ENCODE results near the gene GABPA.

The GABPA gene

DNA sequence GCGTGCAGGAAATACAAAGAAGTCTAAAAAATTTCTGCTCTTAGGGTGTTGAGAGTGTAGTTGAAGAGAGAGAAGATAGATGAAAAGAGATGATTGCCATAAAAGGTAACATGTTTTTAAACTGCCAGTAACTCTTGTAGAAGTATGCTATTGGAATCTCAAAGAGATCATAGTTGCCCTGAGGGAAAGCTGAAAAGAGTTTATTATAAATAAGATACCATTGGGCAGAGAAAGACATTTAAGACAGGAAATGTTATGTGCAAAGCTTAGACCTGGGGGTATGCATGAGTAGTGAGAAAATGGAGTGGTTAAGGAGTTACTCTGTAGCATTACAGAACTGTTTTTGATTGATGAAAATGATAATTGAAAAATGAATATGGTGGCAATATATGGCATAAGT, 17.6 kb downstream of the GABPA start:
- Histone ChIP-seq H3K36me3 (replicated peaks) (peaks cover 8% of the 10 kb centered on the region), H3K27ac (no peak overlapping the region), H3K4me3 (ENCODE audit: low read depth, low read length) (no peak overlapping the region), H3K27me3 (replicated peaks) (no peaks in the 10 kb centered on the region)
- DNase-seq: no peak
- TF ChIP-seq, protein P1, sequence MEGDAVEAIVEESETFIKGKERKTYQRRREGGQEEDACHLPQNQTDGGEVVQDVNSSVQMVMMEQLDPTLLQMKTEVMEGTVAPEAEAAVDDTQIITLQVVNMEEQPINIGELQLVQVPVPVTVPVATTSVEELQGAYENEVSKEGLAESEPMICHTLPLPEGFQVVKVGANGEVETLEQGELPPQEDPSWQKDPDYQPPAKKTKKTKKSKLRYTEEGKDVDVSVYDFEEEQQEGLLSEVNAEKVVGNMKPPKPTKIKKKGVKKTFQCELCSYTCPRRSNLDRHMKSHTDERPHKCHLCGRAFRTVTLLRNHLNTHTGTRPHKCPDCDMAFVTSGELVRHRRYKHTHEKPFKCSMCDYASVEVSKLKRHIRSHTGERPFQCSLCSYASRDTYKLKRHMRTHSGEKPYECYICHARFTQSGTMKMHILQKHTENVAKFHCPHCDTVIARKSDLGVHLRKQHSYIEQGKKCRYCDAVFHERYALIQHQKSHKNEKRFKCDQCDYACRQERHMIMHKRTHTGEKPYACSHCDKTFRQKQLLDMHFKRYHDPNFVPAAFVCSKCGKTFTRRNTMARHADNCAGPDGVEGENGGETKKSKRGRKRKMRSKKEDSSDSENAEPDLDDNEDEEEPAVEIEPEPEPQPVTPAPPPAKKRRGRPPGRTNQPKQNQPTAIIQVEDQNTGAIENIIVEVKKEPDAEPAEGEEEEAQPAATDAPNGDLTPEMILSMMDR (IDR thresholded peaks at IDR 0.05; ENCODE audit: low read depth, low read length, missing control alignments): no peak
- in situ Hi-C loops (cut with HindIII; ENCODE audit: low pct_ligation_motif_present, low sequenced_read_pairs): no loop called here

DNA sequence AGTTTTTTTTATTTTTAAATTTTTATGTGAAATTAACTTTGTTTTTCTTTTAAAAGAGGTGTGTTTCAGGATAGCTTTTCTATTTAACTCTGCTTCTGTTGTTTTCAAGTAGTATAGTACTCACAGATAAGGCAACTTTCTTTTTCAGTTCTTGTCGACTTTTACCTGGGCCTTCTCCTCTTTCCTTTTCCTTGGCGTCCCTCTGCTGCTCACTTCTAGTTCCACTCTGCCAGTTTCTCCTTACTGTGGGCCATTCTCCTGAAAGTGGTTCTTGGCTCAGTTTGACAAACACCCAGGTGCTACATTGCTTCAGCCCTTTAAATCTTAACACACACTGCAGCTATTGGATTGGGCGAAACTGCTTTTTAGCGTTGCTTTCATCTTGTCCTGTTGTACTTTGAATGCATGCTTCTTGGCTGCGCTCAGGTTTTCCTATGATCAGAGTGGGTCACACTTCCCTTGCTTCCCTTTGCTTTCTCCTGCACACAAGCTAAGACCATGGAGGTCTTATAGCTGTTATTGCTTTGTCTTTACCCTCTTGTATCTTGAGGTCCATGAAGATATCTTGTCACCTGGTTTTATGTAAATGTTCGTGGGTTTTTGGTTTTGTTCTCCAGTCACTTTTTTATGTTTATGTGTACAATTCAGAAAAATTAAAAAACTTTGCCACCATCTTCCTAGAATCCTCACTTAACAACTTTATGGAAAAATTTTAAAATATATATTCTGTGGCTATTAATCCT, 21.6 kb downstream of the GABPA start:
- H3K27ac ChIP-seq: no peak overlapping the region
- DNase-seq: no peak
- H3K36me3 ChIP-seq (replicated peaks): peaks cover 7% of the 10 kb centered on the region
- H3K27me3 ChIP-seq (replicated peaks): no peaks in the 10 kb centered on the region
- TF ChIP-seq, protein P1 (IDR thresholded peaks at IDR 0.05; ENCODE audit: low read depth, low read length, missing control alignments): no peak
- in situ Hi-C loops (cut with HindIII; ENCODE audit: low pct_ligation_motif_present, low sequenced_read_pairs): no loop called here
- no peak overlapping the region for H3K4me3 ChIP-seq (ENCODE audit: low read depth, low read length)

DNA sequence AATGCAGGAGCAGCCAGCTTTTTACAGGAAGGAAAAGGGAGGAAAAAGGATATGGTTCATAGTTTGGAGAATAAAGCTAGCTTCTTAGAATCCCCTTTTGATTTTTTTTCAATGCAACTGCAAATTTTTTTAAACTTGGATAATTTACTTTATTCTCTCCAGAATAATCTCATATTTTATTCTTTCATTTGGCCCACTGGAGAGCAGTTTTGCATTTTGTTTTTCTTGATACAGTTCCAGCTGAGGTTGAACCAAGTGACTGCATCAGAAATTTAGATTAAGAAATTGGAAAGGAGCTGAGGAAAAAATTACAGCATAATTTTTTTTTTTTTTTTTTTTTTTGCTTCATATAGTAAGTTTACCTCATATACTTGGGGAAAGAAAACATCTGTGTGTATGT, 22.8 kb downstream of the GABPA start:
- TF ChIP-seq, protein P1 (IDR thresholded peaks at IDR 0.05; ENCODE audit: low read depth, low read length, missing control alignments): no peak
- no peak overlapping the region for H3K4me3 ChIP-seq (ENCODE audit: low read depth, low read length)
- no peaks in the 10 kb centered on the region for H3K27me3 ChIP-seq (replicated peaks)
- H3K36me3 ChIP-seq (replicated peaks): peaks cover 2% of the 10 kb centered on the region
- in situ Hi-C loops (cut with HindIII; ENCODE audit: low pct_ligation_motif_present, low sequenced_read_pairs): no loop called here
- H3K27ac ChIP-seq: no peak overlapping the region
- no peak for DNase-seq

GRCh38 chr21:25759573-25759972, 24.8 kb downstream of the GABPA start:
- no peak overlapping the region for H3K4me3 ChIP-seq (ENCODE audit: low read depth, low read length)
- DNase-seq: no peak
- peaks cover 10% of the 10 kb centered on the region for H3K36me3 ChIP-seq (replicated peaks)
- in situ Hi-C loops (cut with HindIII; ENCODE audit: low pct_ligation_motif_present, low sequenced_read_pairs): no loop called here
- no peaks in the 10 kb centered on the region for H3K27me3 ChIP-seq (replicated peaks)
- H3K27ac ChIP-seq: no peak overlapping the region
- TF ChIP-seq, protein P1 (IDR thresholded peaks at IDR 0.05; ENCODE audit: low read depth, low read length, missing control alignments): no peak

- TF ChIP-seq, protein P1 (IDR thresholded peaks at IDR 0.05; ENCODE audit: low read depth, low read length, missing control alignments): no peak
- DNase-seq: no peak
- Histone ChIP-seq H3K4me3 (ENCODE audit: low read depth, low read length) (no peak overlapping the region), H3K27ac (no peak overlapping the region), H3K27me3 (replicated peaks) (no peaks in the 10 kb centered on the region), H3K36me3 (replicated peaks) (peaks cover 10% of the 10 kb centered on the region)
- in situ Hi-C loops (cut with HindIII; ENCODE audit: low pct_ligation_motif_present, low sequenced_read_pairs): no loop called here
Measured at GRCh38 chr21:25760061-25760460, 25.3 kb downstream of the GABPA start.

DNA sequence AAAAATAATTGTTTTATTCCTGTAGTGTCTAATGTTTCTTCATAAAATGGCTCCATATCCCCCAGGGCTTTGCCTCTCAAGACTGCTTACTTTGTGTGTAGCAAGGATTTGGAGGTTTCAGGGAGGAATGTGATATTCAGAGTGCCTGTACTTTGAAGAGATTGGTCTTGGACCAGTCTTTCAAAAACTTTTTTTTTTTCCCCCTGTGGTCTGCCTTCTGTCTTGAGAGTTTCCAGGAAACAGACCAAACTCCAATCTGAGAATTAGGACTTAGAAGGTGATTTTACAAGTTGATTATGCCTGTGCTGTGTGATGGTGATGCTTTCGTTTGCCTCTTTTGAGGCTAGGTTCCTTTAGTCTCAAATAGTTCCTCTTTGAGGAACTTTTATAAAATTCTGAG, 25.9 kb downstream of the GABPA start:
- TF ChIP-seq, protein P1 (IDR thresholded peaks at IDR 0.05; ENCODE audit: low read depth, low read length, missing control alignments): no peak
- in situ Hi-C loops (cut with HindIII; ENCODE audit: low pct_ligation_motif_present, low sequenced_read_pairs): no loop called here
- H3K4me3 ChIP-seq (ENCODE audit: low read depth, low read length): no peak overlapping the region
- no peak overlapping the region for H3K27ac ChIP-seq
- no peak for DNase-seq
- H3K27me3 ChIP-seq (replicated peaks): no peaks in the 10 kb centered on the region
- peaks cover 10% of the 10 kb centered on the region for H3K36me3 ChIP-seq (replicated peaks)

All from brain microvascular endothelial cell (primary cell).